CD14-positive monocyte (primary cell): ENCODE data around the gene TAF6. TPM values are rescaled to one million over a fixed set of nuclear protein-coding genes. Genes with fewer than 3 reads are reported as not detected.
A peak's percentile ranks its signal among the peaks of the same experiment; 100 is the strongest.

Experiments used
- DNase-seq, 3 donors: peaks; one replicate each; pipeline ENCODE4 v3.0.0-alpha.2; 2011 to 2022
- H2AFZ ChIP-seq: 2 replicates; pipeline ENCODE4 v1.6.0; 2012; ENCODE audit warnings: mild to moderate bottlenecking, low read depth, low read length, inconsistent platforms; ENCODE audit not compliant: insufficient read depth, poor library complexity, severe bottlenecking
- H3K27ac ChIP-seq, 2 donors: 1 replicate in 1 of 2; 2 replicates in 1 of 2; pipeline ENCODE4 v1.5.1; 2012 to 2013; ENCODE audit warnings: low read length in 2 of 2, control low read depth in 1 of 2, inconsistent platforms in 1 of 2, low read depth in 1 of 2, mild to moderate bottlenecking in 1 of 2
- H3K27me3 ChIP-seq, 2 donors: one replicate each; pipeline versions ENCODE4 v1.6.0 to v1.6.1; 2011 to 2013; ENCODE audit warnings: low read length in 2 of 2; ENCODE audit not compliant: control insufficient read depth in 2 of 2, insufficient read depth in 2 of 2
- H3K36me3 ChIP-seq, 2 donors: replicated peaks in 1 of 2; 1 replicate in 1 of 2; 2 replicates in 1 of 2; pipeline versions ENCODE4 v1.5.1 to v1.6.1; 2012 to 2013; ENCODE audit warnings: low read length in 2 of 2, control low read depth in 1 of 2, inconsistent platforms in 1 of 2, mild to moderate bottlenecking in 1 of 2; ENCODE audit not compliant: insufficient read depth in 2 of 2, control insufficient read depth in 1 of 2
- H3K4me1 ChIP-seq, 2 donors: 1 replicate in 1 of 2; 2 replicates in 1 of 2; pipeline versions ENCODE4 v1.5.1 to v1.6.1; 2012 to 2013; ENCODE audit warnings: low read length in 2 of 2, control low read depth in 1 of 2, inconsistent platforms in 1 of 2, mild to moderate bottlenecking in 1 of 2, moderate library complexity in 1 of 2; ENCODE audit not compliant: insufficient read depth in 2 of 2, control insufficient read depth in 1 of 2
- H3K4me2 ChIP-seq: replicated peaks from 2 replicates; pipeline ENCODE3; 2012; ENCODE audit warnings: low read length, moderate library complexity, mild to moderate bottlenecking; ENCODE audit not compliant: poor library complexity, severe bottlenecking; ENCODE audit errors: extremely low read depth
- H3K4me3 ChIP-seq, 3 experiments: fragments of 200-600 bp in 1 of 3; sonication (generic) in 1 of 3; replicated peaks in 1 of 3; 1 replicate in 2 of 3; 2 replicates in 1 of 3; pipeline ENCODE4 v1.5.1; 2011 to 2013; ENCODE audit warnings: low read length in 3 of 3, mild to moderate bottlenecking in 3 of 3, control low read depth in 2 of 3, low read depth in 2 of 3, inconsistent platforms in 1 of 3, moderate library complexity in 1 of 3
- H3K79me2 ChIP-seq: 2 replicates; pipeline ENCODE4 v1.6.0; 2012; ENCODE audit warnings: mild to moderate bottlenecking, control low read depth, inconsistent platforms, low read length, moderate library complexity; ENCODE audit not compliant: insufficient read depth
- H3K9ac ChIP-seq: 2 replicates; pipeline ENCODE4 v1.6.0; 2017; ENCODE audit warnings: low read length, mild to moderate bottlenecking; ENCODE audit not compliant: insufficient read depth, poor library complexity, severe bottlenecking
- H3K9me3 ChIP-seq, 2 donors: replicated peaks in 1 of 2; 1 replicate in 1 of 2; 2 replicates in 1 of 2; pipeline versions ENCODE4 v1.5.1 to v1.6.1; 2012 to 2013; ENCODE audit warnings: low read length in 2 of 2, control low read depth in 1 of 2; ENCODE audit not compliant: control insufficient read depth in 1 of 2, insufficient read depth in 1 of 2
- H4K20me1 ChIP-seq: 2 replicates; pipeline ENCODE4 v1.6.0; 2012; ENCODE audit warnings: mild to moderate bottlenecking, low read length, control low read depth, moderate library complexity; ENCODE audit not compliant: insufficient read depth
- H3K27ac Mint-ChIP-seq, 7 donors: one replicate each; pipeline ENCODE4 v1.8.0; 2020; ENCODE audit warnings: mild to moderate bottlenecking in 7 of 7, mixed read lengths in 7 of 7, moderate library complexity in 6 of 7, inconsistent platforms in 2 of 7
- H3K27me3 Mint-ChIP-seq, 3 donors: one replicate each; pipeline ENCODE4 v1.8.0; 2021 to 2022; ENCODE audit warnings: low read depth in 3 of 3, mild to moderate bottlenecking in 3 of 3, mixed read lengths in 3 of 3, moderate library complexity in 3 of 3, inconsistent platforms in 1 of 3
- H3K36me3 Mint-ChIP-seq, 2 donors: one replicate each; pipeline ENCODE4 v1.8.0; 2020; ENCODE audit warnings: mixed read lengths in 2 of 2, inconsistent platforms in 1 of 2, mild to moderate bottlenecking in 1 of 2
- H3K4me1 Mint-ChIP-seq: one replicate; pipeline ENCODE4 v1.8.0; 2020; ENCODE audit warnings: mild to moderate bottlenecking, mixed read lengths
- H3K4me3 Mint-ChIP-seq, 2 donors: one replicate each; pipeline ENCODE4 v1.8.0; 2020; ENCODE audit warnings: mild to moderate bottlenecking in 2 of 2, mixed read lengths in 2 of 2, moderate library complexity in 1 of 2
- H3K9me3 Mint-ChIP-seq, 7 donors: one replicate each; pipeline ENCODE4 v1.8.0; 2020 to 2022; ENCODE audit warnings: mixed read lengths in 7 of 7, mild to moderate bottlenecking in 6 of 7, moderate library complexity in 6 of 7, inconsistent platforms in 2 of 7
- WGBS: methylation state at CpG from one replicate; pipeline ENCODE4 v1.1.5; 2013; ENCODE audit warnings: missing lambda C conversion rate; ENCODE audit not compliant: insufficient coverage; 5-methylcytosine and 5-hydroxymethylcytosine counted together
- intact Hi-C, 2 donors: fragments of 100-400 bp; cut with micrococcal nuclease; formaldehyde crosslinking; loops; one replicate each; pipeline versions ENCODE4 v1.15.0 to v1.15.1; 2023
- polyA plus RNA-seq, 3 donors: library from polyadenylated mRNA; depleted of rRNA in 1 of 3; unstranded in 2 of 3; stranded (reverse) in 1 of 3; fragments of 300-500 nt in 2 of 3; fragments of >200 nt in 1 of 3; fragmentation: Illumina TruSeq in 2 of 3; gene quantifications; 1 replicate in 2 of 3; 2 replicates in 1 of 3; pipeline ENCODE4 v1.2.3, GENCODE V29; 2012 to 2021
- TF ChIP-seq, protein P1 (sequence below): fragments of 200-600 bp; IDR thresholded peaks from one replicate; pipeline ENCODE4 v1.8.0; 2022; ENCODE audit warnings: antibody characterized with exemption, mild to moderate bottlenecking

The TAF6 gene
- polyA plus RNA-seq, 3 donors, result 9.6 to 28.9 (median 11.0) TPM

DNA sequence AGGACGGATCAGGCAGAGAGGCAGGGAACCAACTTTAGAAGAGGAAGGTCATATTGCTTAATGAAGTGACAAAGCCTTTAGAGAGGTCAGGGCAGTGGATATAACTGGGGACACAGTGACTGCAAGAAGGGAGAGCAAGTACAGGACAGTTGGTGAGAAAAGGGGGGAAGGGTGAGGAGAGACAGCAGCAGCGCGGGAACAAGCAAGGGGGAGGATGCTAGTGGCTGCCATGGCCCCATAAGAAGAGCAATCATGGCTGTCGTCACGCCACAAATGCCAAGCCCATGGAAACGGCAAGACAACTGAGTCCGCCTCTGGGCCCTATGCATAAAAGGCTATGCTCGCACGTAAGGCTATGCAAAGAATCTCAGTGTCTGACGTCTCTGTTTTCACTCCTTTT lies 46.7 kb downstream of the TAF6 start:
- Histone ChIP-seq H2AFZ (no peak overlapping the region), H3K4me1 (no peaks in the 10 kb centered on the region), H3K79me2 (peaks cover 7% of the 10 kb centered on the region), H3K27me3 (no peaks in the 10 kb centered on the region), H3K27ac (no peak overlapping the region), H3K4me3 (no peak overlapping the region), H3K36me3 (peaks cover 76 to 85% of the 10 kb centered on the region in 2 donors), H3K9me3 (peaks cover 38 to 40% of the 10 kb centered on the region in 2 donors), H3K4me2 (no peak overlapping the region), H3K9ac (no peak overlapping the region), H4K20me1 (peaks cover 4% of the 10 kb centered on the region)
- Mint-ChIP-seq H3K36me3 (peaks cover 76 to 90% of the 10 kb centered on the region in 2 donors), H3K27me3 (peaks cover 0 to 6% (median 0%) of the 10 kb centered on the region in 3 donors), H3K4me1 (no peaks in the 10 kb centered on the region), H3K27ac (no peak overlapping the region), H3K9me3 (peaks cover 31 to 48% (median 36%) of the 10 kb centered on the region in 7 donors), H3K4me3 (no peak overlapping the region)
- 100% methylated on average over 10 of the region's 10 CpGs for WGBS
- intact Hi-C loops, result no loop called here
- TF ChIP-seq, protein P1, sequence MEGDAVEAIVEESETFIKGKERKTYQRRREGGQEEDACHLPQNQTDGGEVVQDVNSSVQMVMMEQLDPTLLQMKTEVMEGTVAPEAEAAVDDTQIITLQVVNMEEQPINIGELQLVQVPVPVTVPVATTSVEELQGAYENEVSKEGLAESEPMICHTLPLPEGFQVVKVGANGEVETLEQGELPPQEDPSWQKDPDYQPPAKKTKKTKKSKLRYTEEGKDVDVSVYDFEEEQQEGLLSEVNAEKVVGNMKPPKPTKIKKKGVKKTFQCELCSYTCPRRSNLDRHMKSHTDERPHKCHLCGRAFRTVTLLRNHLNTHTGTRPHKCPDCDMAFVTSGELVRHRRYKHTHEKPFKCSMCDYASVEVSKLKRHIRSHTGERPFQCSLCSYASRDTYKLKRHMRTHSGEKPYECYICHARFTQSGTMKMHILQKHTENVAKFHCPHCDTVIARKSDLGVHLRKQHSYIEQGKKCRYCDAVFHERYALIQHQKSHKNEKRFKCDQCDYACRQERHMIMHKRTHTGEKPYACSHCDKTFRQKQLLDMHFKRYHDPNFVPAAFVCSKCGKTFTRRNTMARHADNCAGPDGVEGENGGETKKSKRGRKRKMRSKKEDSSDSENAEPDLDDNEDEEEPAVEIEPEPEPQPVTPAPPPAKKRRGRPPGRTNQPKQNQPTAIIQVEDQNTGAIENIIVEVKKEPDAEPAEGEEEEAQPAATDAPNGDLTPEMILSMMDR, result no peak
- DNase-seq, result no peak

DNA sequence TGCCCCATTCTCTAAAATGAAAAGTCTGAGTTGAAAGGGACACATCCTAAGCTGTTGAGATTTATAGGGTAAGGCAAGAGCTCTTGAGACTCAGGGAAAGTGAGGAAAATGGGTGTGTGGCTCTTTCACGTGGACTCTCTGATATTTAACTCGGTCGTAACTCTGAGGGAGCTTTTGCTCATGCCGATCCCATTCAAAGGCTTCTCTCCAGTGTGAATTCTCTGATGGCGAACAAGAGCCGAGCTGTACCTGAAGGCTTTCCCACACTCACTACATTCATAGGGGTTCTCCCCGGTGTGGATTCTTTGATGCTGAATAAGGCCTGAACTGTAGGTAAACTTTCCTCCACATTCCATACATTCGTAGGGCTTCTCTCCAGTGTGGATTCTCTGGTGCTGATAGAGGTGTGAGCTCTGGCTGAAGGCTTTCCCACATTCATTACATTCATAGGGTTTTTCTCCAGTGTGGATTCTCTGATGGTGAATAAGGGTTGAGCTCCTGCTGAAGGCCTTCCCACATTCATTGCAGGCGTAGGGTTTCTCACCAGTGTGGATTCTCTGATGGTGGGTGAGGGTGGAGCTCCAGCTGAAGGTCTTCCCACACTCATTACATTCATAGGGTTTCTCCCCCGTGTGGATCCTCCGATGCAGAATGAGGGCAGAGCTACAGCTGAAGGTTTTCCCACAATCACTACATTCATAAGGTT lies 48.0 kb downstream of the TAF6 start:
- Histone ChIP-seq H3K36me3 (peaks cover 63 to 78% of the 10 kb centered on the region in 2 donors), H3K9me3 (peaks cover 38 to 40% of the 10 kb centered on the region in 2 donors), H3K27me3 (no peaks in the 10 kb centered on the region), H4K20me1 (no peaks in the 10 kb centered on the region), H3K79me2 (no peaks in the 10 kb centered on the region), H3K4me2 (no peak overlapping the region), H3K4me3 (peak overlapping the region in 1 of 3 experiments; percentile 12), H3K4me1 (no peaks in the 10 kb centered on the region), H3K27ac (no peak overlapping the region), H2AFZ (no peak overlapping the region), H3K9ac (no peak overlapping the region)
- TF ChIP-seq, protein P1, result no peak
- H3K27me3 Mint-ChIP-seq, result peaks cover 0 to 6% (median 0%) of the 10 kb centered on the region in 3 donors
- H3K27ac Mint-ChIP-seq, result no peak overlapping the region
- peaks cover 31 to 48% (median 36%) of the 10 kb centered on the region in 7 donors for H3K9me3 Mint-ChIP-seq
- intact Hi-C loops, result no loop called here
- H3K4me3 Mint-ChIP-seq, result no peak overlapping the region
- H3K36me3 Mint-ChIP-seq, result peaks cover 67 to 84% of the 10 kb centered on the region in 2 donors
- DNase-seq, result no peak
- H3K4me1 Mint-ChIP-seq, result no peaks in the 10 kb centered on the region
- WGBS, result no CpG with 5 or more reads among the region's 11 CpGs
